DMS153 treated with DMSO at 0.1 percent for 48 hours (cell line): ENCODE data around the gene MT1E.
"Not testable (repeated sequence)": the region's sequence is repeated elsewhere in the genome, so short reads cannot be mapped to it uniquely, and the experiment has no call there.

Experiments used
- DNase-seq: peaks from one replicate; lab custom pipeline; 2025; ENCODE audit not compliant: unreplicated experiment; lab: John Stamatoyannopoulos, UW

MT1E gene

DNA sequence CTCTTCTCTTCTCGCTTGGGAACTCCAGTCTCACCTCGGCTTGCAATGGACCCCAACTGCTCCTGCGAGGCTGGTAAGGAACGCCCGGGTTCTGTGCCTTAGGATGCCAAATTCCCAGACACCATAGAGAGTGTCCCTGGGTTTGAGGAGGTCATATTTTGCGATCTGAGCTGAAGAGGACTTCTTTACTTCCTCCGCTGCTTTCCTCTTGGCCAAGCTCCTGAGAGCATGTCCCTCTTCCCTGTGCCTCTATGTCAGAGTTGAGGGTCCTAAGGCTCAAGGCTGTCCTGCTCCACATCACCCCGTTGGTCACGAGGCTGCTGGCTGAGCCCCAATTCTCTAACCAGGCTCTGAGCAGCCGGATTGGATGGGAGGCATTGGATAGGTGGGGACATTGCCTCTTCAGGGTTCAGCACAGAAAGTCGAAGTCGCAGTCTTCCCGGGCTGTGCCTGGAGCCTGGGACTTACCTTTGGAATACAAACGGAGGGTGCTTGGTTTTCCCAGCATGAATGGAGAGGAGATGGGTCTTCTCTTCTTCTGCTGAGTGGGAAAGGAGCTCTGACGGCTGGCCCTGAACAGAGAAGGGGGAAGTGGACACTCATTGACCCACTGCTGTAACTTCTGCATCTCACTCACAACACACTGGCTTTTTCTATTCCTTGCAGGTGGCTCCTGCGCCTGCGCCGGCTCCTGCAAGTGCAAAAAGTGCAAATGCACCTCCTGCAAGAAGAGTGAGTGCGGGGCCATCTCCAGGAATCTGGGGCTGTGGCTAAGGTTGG, 44.4 kb downstream of the MT1E start:
- DNase-seq = no peak

DNA sequence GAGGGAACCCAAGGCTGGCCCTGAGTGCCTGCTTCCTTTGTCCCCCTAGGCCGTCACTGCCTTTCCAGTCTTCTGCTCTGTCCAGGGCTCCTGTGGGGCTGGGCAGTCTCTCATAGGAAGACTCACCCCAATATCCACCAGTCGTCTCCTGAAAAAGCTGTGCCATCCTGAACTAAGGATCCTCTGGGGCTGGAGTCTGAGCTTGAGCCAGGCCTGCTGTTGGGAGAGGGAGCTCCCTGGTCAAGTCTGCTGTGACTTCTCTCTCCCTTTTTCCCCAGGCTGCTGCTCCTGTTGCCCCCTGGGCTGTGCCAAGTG, 45.0 kb downstream of the MT1E start:
- no peak for DNase-seq

DNA sequence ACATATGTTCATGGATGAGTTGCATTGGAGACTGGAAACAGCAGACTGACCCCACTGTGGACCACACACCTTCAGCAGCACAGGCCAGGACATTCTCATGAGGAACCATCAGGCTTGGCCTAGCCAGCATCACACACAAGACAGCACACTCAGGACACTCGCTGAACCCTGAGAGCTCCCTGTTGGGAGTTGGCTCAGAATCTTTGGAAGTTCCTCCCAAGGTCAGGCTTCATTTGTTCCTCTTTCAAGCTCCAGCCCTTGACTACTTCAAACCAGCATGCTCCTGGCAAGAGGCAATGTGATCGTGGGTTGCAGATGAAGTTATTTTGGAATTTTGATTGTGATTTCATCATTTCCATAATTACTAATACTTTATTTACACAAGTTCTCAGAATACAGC, 46.1 kb downstream of the MT1E start:
- not testable (repeated sequence) for DNase-seq

DNA sequence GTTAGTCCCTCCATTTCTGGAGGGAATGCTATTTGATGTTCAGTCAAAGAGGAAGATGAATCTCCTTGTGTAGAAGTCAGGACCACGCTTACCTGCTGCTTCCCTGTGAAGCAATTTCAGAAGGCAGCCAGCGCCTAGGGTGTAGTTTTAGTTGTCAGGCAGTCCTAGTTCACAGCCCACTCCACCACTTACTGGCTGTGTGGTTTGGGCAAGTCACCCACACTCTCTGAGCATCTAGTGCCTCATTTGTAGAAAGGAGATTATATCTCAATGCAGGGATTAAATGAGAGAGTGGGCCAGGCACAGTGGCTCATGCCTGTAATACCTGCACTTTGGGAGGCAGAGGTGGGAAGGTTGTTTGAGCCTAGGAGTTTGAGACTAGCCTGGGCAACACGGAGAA, 46.6 kb downstream of the MT1E start:
- DNase-seq = not testable (repeated sequence)

DNA sequence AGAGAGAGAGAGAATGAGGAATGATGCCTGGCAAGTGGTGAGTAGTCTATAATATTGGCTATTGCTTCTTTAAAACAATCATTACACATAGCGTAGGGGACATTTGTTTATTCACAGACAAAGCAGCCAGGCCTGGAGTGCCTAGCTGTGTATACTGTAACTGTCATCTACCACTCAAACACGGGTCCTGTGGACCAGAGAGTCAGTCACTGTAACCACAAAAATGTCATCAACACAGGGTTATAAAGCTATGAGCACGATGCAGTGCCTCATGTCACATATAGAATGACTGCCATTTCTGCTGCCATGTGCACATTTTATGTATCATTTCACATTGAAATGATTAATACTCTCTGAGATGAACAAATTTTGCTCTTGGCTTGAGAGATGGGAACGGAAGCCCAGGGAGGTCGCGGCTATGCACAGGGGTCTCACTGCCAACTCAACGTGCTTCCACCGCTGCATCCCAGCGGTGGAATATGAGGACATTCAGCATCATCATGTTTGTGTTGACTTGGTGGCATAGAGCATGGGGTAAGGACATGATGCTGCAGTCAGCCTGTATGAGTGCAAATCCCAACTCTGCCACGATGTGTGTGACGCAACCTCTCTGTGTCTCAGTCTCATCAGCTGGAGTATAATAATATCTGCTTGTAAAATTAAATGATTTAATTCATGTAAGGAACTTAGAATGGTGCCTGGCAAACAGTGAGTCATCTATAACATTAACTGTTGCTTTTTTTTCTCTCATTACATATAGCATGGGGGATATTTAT, 47.4 kb downstream of the MT1E start:
- peak; percentile 10 for DNase-seq

DNA sequence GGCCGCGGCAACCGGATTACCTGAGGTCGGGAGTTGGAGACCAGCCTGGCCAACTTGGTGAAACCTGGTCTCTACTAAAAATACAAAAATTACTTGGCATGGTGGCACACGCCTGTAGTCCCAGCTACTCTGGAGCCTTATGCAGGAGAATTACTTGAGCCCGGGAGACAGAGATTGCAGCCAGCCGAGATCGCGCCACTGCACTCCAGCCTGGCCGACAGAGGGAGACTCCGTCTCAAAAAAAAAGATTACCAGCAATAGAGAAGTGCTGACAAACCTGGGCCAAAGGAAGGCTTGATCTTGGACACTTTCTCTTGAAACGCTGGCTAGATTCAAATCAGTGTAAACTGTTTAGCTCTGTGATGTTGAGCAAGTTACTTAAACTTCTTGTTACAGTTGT, 48.3 kb downstream of the MT1E start:
- DNase-seq = no peak

DNA sequence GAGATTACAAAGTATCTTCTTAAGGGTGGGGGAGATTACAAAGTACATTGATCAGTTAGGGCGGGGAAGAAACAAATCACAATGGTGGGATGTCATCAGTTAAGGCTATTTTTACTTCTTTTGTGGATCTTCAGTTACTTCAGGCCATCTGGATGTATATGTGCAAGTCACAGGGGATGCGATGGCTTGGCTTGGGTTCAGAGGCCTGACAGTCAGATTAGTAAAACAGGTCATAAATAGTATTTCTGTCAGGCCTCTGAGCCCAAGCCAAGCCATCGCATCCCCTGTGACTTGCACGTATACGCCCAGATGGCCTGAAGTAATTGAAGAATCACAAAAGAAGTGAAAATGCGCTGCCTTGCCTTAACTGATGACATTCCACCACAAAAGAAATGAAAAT, 49.0 kb downstream of the MT1E start:
- not testable (repeated sequence) for DNase-seq

DNA sequence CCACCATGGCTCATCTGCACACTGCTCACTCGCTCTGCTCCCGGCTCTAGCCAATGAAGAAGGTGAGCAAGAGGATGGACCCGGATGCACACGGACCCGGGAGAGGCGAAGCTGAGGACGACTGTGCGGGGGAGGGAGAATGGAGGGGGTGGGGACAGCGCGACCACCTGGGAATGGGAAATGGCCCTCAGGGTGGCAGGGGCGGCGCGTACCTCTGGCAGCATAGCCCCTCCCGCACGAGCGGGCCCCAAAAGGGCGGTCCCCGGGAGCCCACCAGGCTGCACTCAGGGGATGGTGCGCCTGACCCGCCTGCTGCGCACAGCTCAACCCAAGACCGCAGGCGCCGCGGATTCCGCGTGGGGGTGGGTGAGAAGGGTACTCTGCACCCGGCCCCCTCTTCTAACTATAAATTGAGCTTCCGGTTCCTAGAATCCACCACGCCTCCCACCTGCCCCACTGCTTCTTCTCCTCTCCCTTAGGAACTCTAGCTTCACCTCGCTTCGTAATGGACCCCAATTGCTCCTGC, 50.2 kb downstream of the MT1E start:
- DNase-seq = no peak
